Stimulated activated CD8-positive, alpha-beta memory T cell treated with anti-CD3 and anti-CD28 coated beads, Interleukin-12 subunit alpha, Interleukin-12 subunit beta, amount 100 ng/mL, for 24 hours (primary cell): ENCODE measurements around the gene MLLT3.
"Not testable (repeated sequence)": the region's sequence is repeated elsewhere in the genome, so short reads cannot be mapped to it uniquely, and the experiment has no call there.

ENCODE experiments used
- DNase-seq: peaks from one replicate; pipeline ENCODE4 v3.0.0-alpha.2; 2020; ENCODE audit errors: extremely low read depth

Gene MLLT3

GRCh38 chr9:20597862-20598261 lies 24.4 kb downstream of the MLLT3 start:
- DNase-seq: no peak

DNA sequence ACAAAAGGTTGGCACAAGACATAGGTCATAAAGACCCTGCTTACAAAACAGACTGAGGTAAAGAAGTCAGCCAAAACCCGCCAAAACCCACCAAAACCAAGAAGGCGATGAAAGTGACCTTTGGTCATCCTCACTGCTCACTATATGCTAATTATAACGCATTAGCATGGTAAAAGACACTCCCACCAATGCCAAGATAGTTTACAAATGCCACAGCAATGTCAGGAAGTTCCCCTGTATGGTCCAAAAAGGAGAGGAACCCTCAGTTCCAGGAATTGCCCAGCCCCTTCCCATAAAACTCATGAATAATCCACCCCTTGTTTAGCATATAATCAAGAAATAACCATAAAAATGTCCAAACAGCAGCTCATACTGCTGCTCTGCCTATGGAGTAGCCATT lies 27.7 kb downstream of the MLLT3 start:
- DNase-seq: no peak

- no peak for DNase-seq
These were observed 28.8 kb downstream of the MLLT3 start for GRCh38 chr9:20593537-20593936.

DNA sequence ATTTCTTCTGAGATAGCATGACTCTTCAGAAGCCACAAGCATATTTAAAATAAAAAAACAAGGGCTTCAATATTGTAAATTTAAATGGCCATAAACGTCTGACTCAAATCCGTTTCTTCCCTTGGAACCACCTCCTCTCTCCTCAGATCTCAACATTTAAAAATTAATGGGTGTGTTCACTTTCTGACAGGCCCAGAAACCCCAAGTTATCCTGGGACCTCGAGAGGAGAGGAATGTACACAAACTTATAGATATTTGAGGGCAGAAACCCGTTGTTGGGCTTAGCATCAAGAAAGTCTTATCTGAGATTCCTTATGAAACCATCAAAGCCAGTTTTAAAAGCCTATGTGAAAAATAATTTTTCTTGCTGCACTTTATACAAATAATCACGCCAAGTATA lies 29.2 kb downstream of the MLLT3 start:
- DNase-seq: no peak

- DNase-seq: no peak
These were observed 29.6 kb downstream of the MLLT3 start for GRCh38 chr9:20592673-20593072.

- DNase-seq: no peak
These were observed 31.1 kb downstream of the MLLT3 start for GRCh38 chr9:20591223-20591622.

- DNase-seq: no peak
These were observed 37.2 kb downstream of the MLLT3 start for GRCh38 chr9:20584968-20585643.

DNA sequence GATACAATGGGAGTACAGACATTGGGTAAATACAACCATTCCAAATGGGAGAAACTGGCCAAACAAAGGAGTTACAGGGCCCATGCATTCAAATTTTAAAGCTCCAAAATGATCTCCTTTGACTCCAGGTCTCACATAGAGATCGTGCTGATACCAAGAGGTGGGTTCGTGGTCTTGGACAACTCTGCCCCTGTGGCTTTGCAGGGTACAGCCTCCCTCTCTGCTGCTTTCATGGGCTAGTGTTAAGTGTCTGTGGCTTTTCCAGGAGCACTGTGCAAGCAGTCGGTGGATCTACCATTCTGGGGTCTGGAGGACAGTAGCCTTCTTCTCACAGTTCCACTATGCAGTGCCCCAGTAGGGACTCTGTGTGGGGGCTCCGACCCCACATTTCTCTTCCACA lies 39.2 kb downstream of the MLLT3 start:
- not testable (repeated sequence) for DNase-seq

GRCh38 chr9:20582150-20582549 lies 40.1 kb downstream of the MLLT3 start:
- DNase-seq: no peak

- DNase-seq: no peak
These were observed 41.6 kb downstream of the MLLT3 start for GRCh38 chr9:20580673-20581072.

GRCh38 chr9:20579524-20580314 lies 42.6 kb downstream of the MLLT3 start:
- DNase-seq: no peak

DNA sequence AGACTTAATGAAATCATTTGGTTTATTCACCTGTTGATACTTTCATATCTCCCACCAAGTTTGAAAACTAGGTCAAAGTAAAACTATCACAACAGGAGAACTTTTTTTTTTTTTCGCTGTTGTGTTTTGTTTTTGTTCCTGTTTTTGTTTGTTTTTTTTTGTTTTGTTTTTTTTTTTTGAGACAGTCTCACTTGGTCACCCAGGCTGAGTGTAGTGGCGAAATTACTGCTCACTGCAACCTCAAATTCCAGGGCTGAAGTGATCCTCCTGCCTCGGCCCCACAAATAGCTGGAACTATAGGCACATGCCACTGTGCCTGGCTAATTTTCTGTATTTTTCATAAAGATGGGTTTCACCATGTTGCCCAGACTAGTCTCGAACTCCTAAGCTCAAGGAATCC lies 49.3 kb downstream of the MLLT3 start:
- DNase-seq: no peak

- DNase-seq: no peak
These were observed 51.5 kb downstream of the MLLT3 start for GRCh38 chr9:20570756-20571155.

DNA sequence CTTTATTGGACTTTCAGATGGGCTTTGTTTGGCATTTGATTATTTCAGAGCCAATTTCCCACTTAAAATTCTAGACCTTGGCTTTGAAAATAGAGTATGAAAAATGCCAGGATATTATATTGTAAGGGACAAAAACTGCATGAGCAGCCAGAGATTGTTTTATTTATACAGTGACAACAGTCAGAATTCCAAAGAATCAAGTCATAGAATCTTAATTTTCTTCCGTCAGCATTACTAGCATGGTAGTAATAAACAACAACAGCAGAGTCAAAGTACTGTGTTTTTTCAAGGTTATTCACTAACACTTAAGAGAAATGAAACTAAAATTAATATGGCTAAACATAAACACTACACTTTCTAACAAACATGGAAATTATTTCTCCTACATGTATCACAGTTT lies 52.2 kb downstream of the MLLT3 start:
- DNase-seq: no peak

GRCh38 chr9:20569525-20569924 lies 52.8 kb downstream of the MLLT3 start:
- DNase-seq: no peak

DNA sequence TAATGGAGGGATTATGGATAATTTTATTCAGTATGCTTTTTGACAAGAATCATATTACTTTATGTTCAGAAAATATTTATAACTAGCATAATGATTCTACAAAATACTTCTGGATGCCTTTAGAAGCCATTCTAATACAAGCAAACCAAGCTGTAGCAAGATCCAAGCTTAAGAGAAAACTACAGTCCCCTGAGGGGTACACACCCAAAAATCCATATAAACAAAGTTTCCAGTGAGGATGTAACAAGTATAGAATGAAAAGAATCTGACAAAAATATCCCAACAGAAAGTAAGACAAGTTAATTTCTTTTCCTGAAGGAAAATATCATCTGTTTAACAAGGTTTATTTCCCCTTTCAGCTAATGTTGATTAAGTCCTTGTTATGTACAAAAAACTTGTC lies 53.9 kb downstream of the MLLT3 start:
- no peak for DNase-seq

GRCh38 chr9:20566401-20566800 lies 55.9 kb downstream of the MLLT3 start:
- no peak for DNase-seq

DNA sequence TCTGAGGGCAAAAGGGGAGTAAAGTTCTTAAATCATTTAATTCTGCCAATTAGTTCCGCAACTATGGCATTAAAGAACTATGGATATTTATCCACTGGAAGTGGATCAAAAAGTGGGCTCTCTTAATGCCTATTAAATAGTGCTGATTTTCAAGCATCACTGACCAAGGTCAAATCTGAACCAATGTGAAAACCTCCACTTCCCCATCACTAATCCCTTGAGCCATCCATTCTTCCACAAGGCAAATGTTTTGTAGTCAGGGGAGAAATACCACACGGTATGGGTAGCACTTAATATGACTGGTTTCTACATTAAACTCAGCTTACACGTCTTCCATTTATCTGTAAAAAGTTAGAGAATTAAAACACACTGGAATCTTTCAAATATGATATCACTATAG lies 57.6 kb downstream of the MLLT3 start:
- DNase-seq: no peak

DNA sequence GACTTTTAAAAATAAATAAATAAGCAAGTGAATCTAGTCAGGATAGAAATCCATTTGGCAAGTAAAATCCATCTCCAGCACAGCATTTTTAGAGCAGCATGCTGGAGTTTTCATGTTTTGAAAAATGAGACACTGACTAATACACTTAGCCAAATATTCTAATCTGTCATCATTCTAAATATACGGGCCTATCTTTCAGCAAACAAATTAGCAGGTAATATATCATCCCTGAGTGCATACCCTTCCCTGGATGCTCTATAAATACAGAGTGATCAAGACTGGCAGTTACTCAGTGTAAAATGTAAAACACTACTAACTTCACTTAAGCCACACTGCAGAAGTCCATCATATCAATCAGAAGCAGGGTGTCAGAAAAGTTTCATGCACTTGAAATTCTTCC lies 58.4 kb downstream of the MLLT3 start:
- no peak for DNase-seq

- DNase-seq: no peak
These were observed 60.2 kb downstream of the MLLT3 start for GRCh38 chr9:20562051-20562450.

DNA sequence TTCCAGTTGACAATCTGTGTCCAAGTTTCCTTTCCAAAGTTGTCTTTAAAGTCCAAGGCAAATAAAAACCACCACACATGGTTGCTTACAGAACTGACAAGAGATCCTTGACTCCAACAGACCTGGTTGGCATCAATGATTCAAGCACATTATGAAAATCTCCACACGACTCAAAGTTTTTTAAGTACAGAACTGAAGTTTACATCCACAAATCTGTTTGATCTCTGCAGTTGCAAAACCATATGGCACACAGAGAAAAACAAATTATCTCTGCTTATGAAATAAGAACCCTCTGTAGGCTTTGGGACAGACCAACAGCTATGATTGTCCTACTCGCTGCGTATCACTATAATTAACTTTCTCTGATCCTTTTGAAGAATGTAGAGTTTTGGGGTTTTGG lies 60.8 kb downstream of the MLLT3 start:
- no peak for DNase-seq

- DNase-seq: no peak
These were observed 62.9 kb downstream of the MLLT3 start for GRCh38 chr9:20559231-20559890.

- DNase-seq: no peak
These were observed 63.7 kb downstream of the MLLT3 start for GRCh38 chr9:20558566-20559016.
